GM10248 (cell line): ENCODE measurements around the gene CFAP57.

Experiments
- CTCF ChIA-PET: fragments of 300-600 bp; sonication (Branson Sonifier 250); formaldehyde crosslinking; extraction: SDS; loops from one replicate; lab custom pipeline; 2021; ENCODE audit warnings: antibody characterized with exemption; lab: Yijun Ruan, JAX
- POLR2A ChIA-PET: fragments of 350-650 bp; sonication (Branson Sonifier 250); formaldehyde crosslinking; extraction: SDS; loops from one replicate; lab custom pipeline; 2020; ENCODE audit warnings: antibody characterized with exemption; lab: Yijun Ruan, JAX
- DNase-seq: peaks from one replicate; pipeline ENCODE4 v3.0.0; 2012; ENCODE audit errors: extremely low spot score
- CTCF ChIP-seq: IDR thresholded peaks from 2 replicates; pipeline ENCODE4 v1.5.1; 2012; ENCODE audit warnings: mild to moderate bottlenecking, low read depth; ENCODE audit errors: extremely low read depth, missing control alignments, control extremely low read depth

Gene CFAP57

GRCh38 chr1:43232074-43232473 is 59.9 kb downstream of the CFAP57 start:
- ChIA-PET CTCF (interaction anchor here (0.9 to 1.0 kb wide), 2 partner anchors 12 to 126 kb away, joined by 3 read pairs; no protein-coding TSS in a partner anchor), POLR2A (no interaction called here)
- DNase-seq, result no peak
- no peak for TF ChIP-seq CTCF

GRCh38 chr1:43232482-43232881 is 60.4 kb downstream of the CFAP57 start:
- no peak for TF ChIP-seq CTCF
- ChIA-PET POLR2A (no interaction called here), CTCF (interaction anchor here (0.9 kb wide), 1 partner anchor 126 kb away, joined by 3 read pairs; no protein-coding TSS in a partner anchor)
- DNase-seq, result no peak

GRCh38 chr1:43233631-43234030 is 61.5 kb downstream of the CFAP57 start:
- no peak for DNase-seq
- POLR2A ChIA-PET, result no interaction called here
- no peak for TF ChIP-seq CTCF
- CTCF ChIA-PET, result interaction anchor here (1.6 kb wide), 1 partner anchor 181 kb away, joined by 6 read pairs; no protein-coding TSS in a partner anchor

- TF ChIP-seq CTCF, result no peak
- ChIA-PET CTCF (interaction anchor here (1.0 to 1.6 kb wide), 2 partner anchors 148 to 180 kb away, joined by 4 to 6 read pairs; no protein-coding TSS in a partner anchor), POLR2A (no interaction called here)
- no peak for DNase-seq
Observed at GRCh38 chr1:43234267-43234666, 62.1 kb downstream of the CFAP57 start.

GRCh38 chr1:43235040-43235439 is 62.9 kb downstream of the CFAP57 start:
- no peak for TF ChIP-seq CTCF
- CTCF ChIA-PET, result interaction anchor here (0.7 to 5.7 kb wide), 3 partner anchors 8 to 180 kb away, joined by 3 to 32 read pairs (median 4); no protein-coding TSS in a partner anchor
- no peak for DNase-seq
- POLR2A ChIA-PET, result no interaction called here

- ChIA-PET CTCF (interaction anchor here (0.7 to 5.7 kb wide), 3 partner anchors 9 to 179 kb away, joined by 3 to 32 read pairs (median 4); no protein-coding TSS in a partner anchor), POLR2A (no interaction called here)
- TF ChIP-seq CTCF, result no peak
- DNase-seq, result no peak
Observed at GRCh38 chr1:43235451-43236121, 63.5 kb downstream of the CFAP57 start.
